ENCODE measurements around the gene MARCHF2.

GRCh38 chr19:8462571-8462970 lies 49.5 kb downstream of the MARCHF2 start:
- TF ChIP-seq CTCF (IDR thresholded peaks at IDR 0.05; ENCODE audit: low read length), result no peak
- no peak for TF ChIP-seq EZH2 (IDR thresholded peaks at IDR 0.05; ENCODE audit: borderline replicate concordance, low read length)
